HepG2 (cell line): ENCODE measurements around the gene PPM1E.

Experiments
- GABPA ChIP-seq, 2 experiments: IDR thresholded peaks; 2 replicates each; pipeline ENCODE4 v1.6.1; 2011 to 2016; ENCODE audit warnings: low read depth in 2 of 2, low read length in 1 of 2, missing biosample characterization in 1 of 2, missing genetic modification characterization in 1 of 2
- TBP ChIP-seq: sonication (generic); formaldehyde crosslinking; IDR thresholded peaks from 2 replicates; pipeline ENCODE4 v1.5.0; 2020; ENCODE audit warnings: missing genetic modification reagents
- ZNF224 ChIP-seq: sonication (generic); formaldehyde crosslinking; IDR thresholded peaks from 2 replicates; pipeline ENCODE4 v1.5.0; 2020; ENCODE audit warnings: mild to moderate bottlenecking, missing genetic modification reagents

DNA sequence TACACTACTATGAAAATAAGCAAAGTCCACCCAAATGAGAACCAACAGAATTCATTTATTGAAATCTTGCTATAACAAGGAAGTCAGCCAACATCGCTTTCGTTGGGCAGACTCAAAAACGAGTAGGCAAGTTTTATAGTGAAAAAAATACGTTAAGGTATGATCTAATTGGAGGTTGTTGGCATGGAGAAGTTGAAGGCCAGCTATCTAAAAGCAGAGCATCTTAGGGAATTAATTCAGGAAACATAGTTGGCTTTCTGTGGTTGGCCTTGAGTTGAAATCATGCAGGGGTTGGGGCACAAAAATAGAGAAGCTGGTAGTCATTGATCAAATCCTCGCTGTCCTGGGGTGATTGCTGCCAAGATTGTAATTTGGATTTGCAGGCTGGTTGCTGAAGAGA, 118.3 kb downstream of the PPM1E start:
- TF ChIP-seq ZNF224 (CRISPR knock-in tag), result no peak
- no peak for TF ChIP-seq TBP (CRISPR knock-in tag)
- TF ChIP-seq GABPA (IDR thresholded peaks at IDR 0.05; ENCODE audit: low read depth, low read length), result no peak
- no peak for TF ChIP-seq GABPA (CRISPR knock-in tag; IDR thresholded peaks at IDR 0.05; ENCODE audit: low read depth)
